ENCODE measurements around the gene RNF123. TPM values are rescaled to one million over a fixed set of nuclear protein-coding genes. Genes with fewer than 3 reads are reported as not detected.
"Not testable (repeated sequence)": the region's sequence is repeated elsewhere in the genome, so short reads cannot be mapped to it uniquely, and the experiment has no call there.

RNF123 gene
- total RNA-seq, 3 donors from 2014 or later (not counting 1 experiment from before 2014, with no cell fraction given), result 48.5 to 58.7 (median 55.6) TPM

GRCh38 chr3:49688338-49689045 is 865 bp upstream of the RNF123 start:
- peak overlapping the region; percentile 61 for H3K27ac ChIP-seq (ENCODE audit: low read length)
- peak overlapping the region; percentile 99 for H3K4me3 Mint-ChIP-seq
- H3K36me3 Mint-ChIP-seq; H3K27me3 ChIP-seq (ENCODE audit: control insufficient read depth, insufficient read depth, low read length); ATAC-seq; H3K27me3 Mint-ChIP-seq (ENCODE audit: low read depth in 2 of 2); H3K36me3 ChIP-seq (ENCODE audit: control insufficient read depth, insufficient read depth, low read length); H3K9me3 Mint-ChIP-seq; H3K9me3 ChIP-seq (ENCODE audit: control insufficient read depth, insufficient read depth, low read length): not testable (repeated sequence)
- H3K4me1 Mint-ChIP-seq, result peaks cover 27 to 41% of the 10 kb centered on the region in 2 donors
- peak in 1 of 2 donors; percentile 42 for DNase-seq
- intact Hi-C loops (cut with micrococcal nuclease), result loop anchor here (2.0 kb wide), 1 partner anchor 30 kb away; the partner anchor contains the start of gene AMIGO3
- WGBS (ENCODE audit: insufficient coverage), result 98% methylated on average over 6 of the region's 7 CpGs
- peak overlapping the region; percentile 86 for H3K4me3 ChIP-seq (ENCODE audit: low read length)
- H3K4me1 ChIP-seq (ENCODE audit: control insufficient read depth, insufficient read depth, low read length), result peaks cover 44% of the 10 kb centered on the region
- peak overlapping the region; percentile 91 to 96 for H3K27ac Mint-ChIP-seq

DNA sequence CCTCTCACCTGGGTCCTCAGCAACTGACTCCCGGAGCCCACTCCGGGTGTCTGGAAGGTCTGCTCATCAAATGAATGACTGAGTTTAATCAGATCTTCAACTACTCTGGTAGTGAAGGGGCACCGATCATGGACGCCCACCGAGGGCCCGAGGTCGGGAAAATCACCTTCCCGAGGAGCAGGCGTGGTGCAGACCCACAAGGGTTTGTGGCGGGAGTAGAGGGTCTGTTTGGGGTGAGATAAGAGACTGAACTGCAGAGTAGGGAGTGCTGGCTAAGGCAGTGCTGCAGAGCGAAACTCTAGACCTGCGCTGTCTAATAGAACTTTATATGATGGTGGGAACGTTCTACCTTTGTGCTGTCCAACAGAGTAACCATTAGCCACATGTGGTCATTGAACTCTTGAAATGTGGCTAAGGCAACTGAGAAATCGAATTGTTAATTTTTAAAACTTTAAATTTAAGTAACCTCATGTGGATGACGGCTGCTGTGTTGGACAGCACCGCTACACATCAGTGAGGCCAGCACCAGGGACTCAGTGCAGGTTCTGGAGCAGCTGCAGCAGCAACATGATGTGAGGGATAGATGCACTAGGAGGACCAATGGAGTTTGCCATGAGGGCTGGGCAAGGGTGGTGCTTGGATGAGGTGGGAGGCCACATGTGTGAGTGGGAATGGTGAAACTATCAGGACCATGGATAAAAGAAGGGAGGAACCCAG is 709 bp downstream of the RNF123 start:
- intact Hi-C loops (cut with micrococcal nuclease), result loop anchor here (2.0 kb wide), 1 partner anchor 29 kb away; the partner anchor contains the start of gene AMIGO3
- H3K4me1 Mint-ChIP-seq, result peaks cover 35 to 46% of the 10 kb centered on the region in 2 donors

GRCh38 chr3:49690856-49691255 is 1.5 kb downstream of the RNF123 start:
- peaks cover 42% of the 10 kb centered on the region for H3K4me1 ChIP-seq (ENCODE audit: control insufficient read depth, insufficient read depth, low read length)
- H3K9me3 Mint-ChIP-seq; H3K36me3 Mint-ChIP-seq; ATAC-seq; H3K4me3 ChIP-seq (ENCODE audit: low read length); DNase-seq; H3K27ac ChIP-seq (ENCODE audit: low read length); H3K9me3 ChIP-seq (ENCODE audit: control insufficient read depth, insufficient read depth, low read length); H3K27me3 Mint-ChIP-seq (ENCODE audit: low read depth in 2 of 2); intact Hi-C loops (cut with micrococcal nuclease); H3K36me3 ChIP-seq (ENCODE audit: control insufficient read depth, insufficient read depth, low read length); H3K27me3 ChIP-seq (ENCODE audit: control insufficient read depth, insufficient read depth, low read length): not testable (repeated sequence)
- H3K4me3 Mint-ChIP-seq, result peak overlapping the region; percentile 99
- WGBS (ENCODE audit: insufficient coverage), result 98% methylated on average over 3 of the region's 3 CpGs
- H3K27ac Mint-ChIP-seq, result peak overlapping the region in 1 of 2 donors; percentile 96
- peaks cover 35 to 46% of the 10 kb centered on the region in 2 donors for H3K4me1 Mint-ChIP-seq

More for the DNA sequence above, 709 bp downstream of the RNF123 start:
- 9% methylated on average over 16 of the region's 16 CpGs for WGBS (ENCODE audit: insufficient coverage)
- not testable (repeated sequence) for H3K27me3 ChIP-seq (ENCODE audit: control insufficient read depth, insufficient read depth, low read length); H3K9me3 Mint-ChIP-seq; ATAC-seq; H3K36me3 Mint-ChIP-seq; H3K36me3 ChIP-seq (ENCODE audit: control insufficient read depth, insufficient read depth, low read length); H3K27me3 Mint-ChIP-seq (ENCODE audit: low read depth in 2 of 2); H3K9me3 ChIP-seq (ENCODE audit: control insufficient read depth, insufficient read depth, low read length); DNase-seq
- Mint-ChIP-seq H3K27ac (peak overlapping the region; percentile 91 to 96), H3K4me3 (peak overlapping the region; percentile 99)
- Histone ChIP-seq H3K4me1 (ENCODE audit: control insufficient read depth, insufficient read depth, low read length) (peaks cover 44% of the 10 kb centered on the region), H3K4me3 (ENCODE audit: low read length) (peak overlapping the region; percentile 86), H3K27ac (ENCODE audit: low read length) (peak overlapping the region; percentile 46)

- H3K9me3 ChIP-seq (ENCODE audit: control insufficient read depth, insufficient read depth, low read length); H3K36me3 ChIP-seq (ENCODE audit: control insufficient read depth, insufficient read depth, low read length); ATAC-seq; H3K27me3 Mint-ChIP-seq (ENCODE audit: low read depth in 2 of 2); intact Hi-C loops (cut with micrococcal nuclease); DNase-seq; H3K27ac Mint-ChIP-seq; H3K4me3 ChIP-seq (ENCODE audit: low read length); H3K36me3 Mint-ChIP-seq; H3K27me3 ChIP-seq (ENCODE audit: control insufficient read depth, insufficient read depth, low read length); H3K9me3 Mint-ChIP-seq; H3K27ac ChIP-seq (ENCODE audit: low read length): not testable (repeated sequence)
- H3K4me1 ChIP-seq (ENCODE audit: control insufficient read depth, insufficient read depth, low read length), result peaks cover 36% of the 10 kb centered on the region
- 91% methylated on average over 3 of the region's 3 CpGs for WGBS (ENCODE audit: insufficient coverage)
- Mint-ChIP-seq H3K4me1 (peaks cover 35 to 46% of the 10 kb centered on the region in 2 donors), H3K4me3 (peak overlapping the region; percentile 13)
These were observed 2.1 kb downstream of the RNF123 start for GRCh38 chr3:49691481-49691880.

DNA sequence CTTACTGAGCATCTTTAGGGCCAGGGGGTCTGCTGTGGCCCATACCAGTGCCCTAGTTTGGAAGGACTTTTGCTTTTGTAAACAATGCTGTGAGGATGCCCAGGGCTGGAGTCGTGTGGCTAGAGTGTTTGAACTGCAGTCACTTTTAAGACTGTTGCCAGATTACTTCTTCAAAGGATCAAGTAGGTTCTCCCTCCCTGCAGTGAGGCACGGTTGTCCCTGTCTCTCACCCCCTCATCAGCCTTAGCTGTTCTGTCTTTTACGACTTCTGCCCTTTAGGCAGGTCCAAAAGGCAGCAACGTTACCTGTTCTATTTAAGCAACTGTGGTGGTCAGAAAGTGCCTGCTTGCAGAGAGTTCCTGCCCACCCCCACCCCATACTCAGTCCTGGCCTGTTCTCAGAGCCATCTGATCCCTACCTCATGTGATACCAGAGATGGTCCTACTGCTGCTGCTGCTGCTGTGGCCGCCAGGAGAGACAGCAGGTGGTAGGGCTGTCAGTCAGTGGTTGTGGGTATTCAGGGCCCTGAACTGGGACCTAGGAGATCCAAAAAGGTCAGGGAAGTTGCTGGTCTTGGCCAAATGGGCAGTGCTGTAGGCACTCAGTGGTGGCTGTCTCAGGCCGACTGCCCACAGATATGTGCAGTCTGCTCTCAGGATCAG is 5.2 kb downstream of the RNF123 start:
- H3K4me3 ChIP-seq (ENCODE audit: low read length); ATAC-seq; intact Hi-C loops (cut with micrococcal nuclease); H3K27me3 Mint-ChIP-seq (ENCODE audit: low read depth in 2 of 2); H3K4me3 Mint-ChIP-seq; H3K36me3 Mint-ChIP-seq; H3K27ac Mint-ChIP-seq; DNase-seq; H3K27ac ChIP-seq (ENCODE audit: low read length); H3K9me3 ChIP-seq (ENCODE audit: control insufficient read depth, insufficient read depth, low read length); H3K9me3 Mint-ChIP-seq; H3K27me3 ChIP-seq (ENCODE audit: control insufficient read depth, insufficient read depth, low read length): not testable (repeated sequence)
- H3K4me1 Mint-ChIP-seq, result peaks cover 23 to 33% of the 10 kb centered on the region in 2 donors
- H3K4me1 ChIP-seq (ENCODE audit: control insufficient read depth, insufficient read depth, low read length), result peaks cover 20% of the 10 kb centered on the region
- WGBS (ENCODE audit: insufficient coverage), result 84% methylated on average over 6 of the region's 6 CpGs
- H3K36me3 ChIP-seq (ENCODE audit: control insufficient read depth, insufficient read depth, low read length), result peaks cover 17% of the 10 kb centered on the region

- intact Hi-C loops (cut with micrococcal nuclease); DNase-seq; H3K4me3 Mint-ChIP-seq; H3K4me3 ChIP-seq (ENCODE audit: low read length); H3K36me3 Mint-ChIP-seq; H3K27me3 ChIP-seq (ENCODE audit: control insufficient read depth, insufficient read depth, low read length); H3K27ac Mint-ChIP-seq; H3K27me3 Mint-ChIP-seq (ENCODE audit: low read depth in 2 of 2); H3K27ac ChIP-seq (ENCODE audit: low read length); H3K9me3 Mint-ChIP-seq; H3K9me3 ChIP-seq (ENCODE audit: control insufficient read depth, insufficient read depth, low read length); ATAC-seq: not testable (repeated sequence)
- H3K4me1 ChIP-seq (ENCODE audit: control insufficient read depth, insufficient read depth, low read length), result peaks cover 10% of the 10 kb centered on the region
- 100% methylated on average over 2 of the region's 4 CpGs for WGBS (ENCODE audit: insufficient coverage)
- H3K4me1 Mint-ChIP-seq, result peaks cover 14 to 24% of the 10 kb centered on the region in 2 donors
- peaks cover 25% of the 10 kb centered on the region for H3K36me3 ChIP-seq (ENCODE audit: control insufficient read depth, insufficient read depth, low read length)
These were observed 6.1 kb downstream of the RNF123 start for GRCh38 chr3:49695350-49696015.
